Gastroesophageal sphincter (tissue), 3 donors: ENCODE results near the gene TDRD3.

ENCODE experiments used
- POLR2A ChIP-seq, 2 donors: fragments of 450-650 bp; IDR thresholded peaks; one replicate each; pipeline ENCODE4 v1.6.1; 2017; ENCODE audit warnings: antibody characterized with exemption in 2 of 2, mild to moderate bottlenecking in 2 of 2, moderate library complexity in 1 of 2
- POLR2AphosphoS5 ChIP-seq: sonication (generic); formaldehyde crosslinking; IDR thresholded peaks from one replicate; pipeline ENCODE4 v1.6.1; 2017; ENCODE audit warnings: antibody characterized with exemption
- TF ChIP-seq, protein P1 (sequence below), 4 experiments: fragments of 200-600 bp in 2 of 4; fragments of 450-650 bp in 2 of 4; sonication (generic) in 1 of 4; IDR thresholded peaks; one replicate each; pipeline ENCODE4 v1.5.1; 2017 to 2019; ENCODE audit warnings: antibody characterized with exemption in 4 of 4, mild to moderate bottlenecking in 2 of 4, moderate library complexity in 2 of 4

GRCh38 chr13:60355056-60355455 lies 42.0 kb upstream of the TDRD3 start:
- TF ChIP-seq, protein P1, sequence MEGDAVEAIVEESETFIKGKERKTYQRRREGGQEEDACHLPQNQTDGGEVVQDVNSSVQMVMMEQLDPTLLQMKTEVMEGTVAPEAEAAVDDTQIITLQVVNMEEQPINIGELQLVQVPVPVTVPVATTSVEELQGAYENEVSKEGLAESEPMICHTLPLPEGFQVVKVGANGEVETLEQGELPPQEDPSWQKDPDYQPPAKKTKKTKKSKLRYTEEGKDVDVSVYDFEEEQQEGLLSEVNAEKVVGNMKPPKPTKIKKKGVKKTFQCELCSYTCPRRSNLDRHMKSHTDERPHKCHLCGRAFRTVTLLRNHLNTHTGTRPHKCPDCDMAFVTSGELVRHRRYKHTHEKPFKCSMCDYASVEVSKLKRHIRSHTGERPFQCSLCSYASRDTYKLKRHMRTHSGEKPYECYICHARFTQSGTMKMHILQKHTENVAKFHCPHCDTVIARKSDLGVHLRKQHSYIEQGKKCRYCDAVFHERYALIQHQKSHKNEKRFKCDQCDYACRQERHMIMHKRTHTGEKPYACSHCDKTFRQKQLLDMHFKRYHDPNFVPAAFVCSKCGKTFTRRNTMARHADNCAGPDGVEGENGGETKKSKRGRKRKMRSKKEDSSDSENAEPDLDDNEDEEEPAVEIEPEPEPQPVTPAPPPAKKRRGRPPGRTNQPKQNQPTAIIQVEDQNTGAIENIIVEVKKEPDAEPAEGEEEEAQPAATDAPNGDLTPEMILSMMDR (IDR thresholded peaks at IDR 0.05), result no peak
- TF ChIP-seq POLR2A (IDR thresholded peaks at IDR 0.05) (no peak), POLR2AphosphoS5 (no peak)
